Osteoblast (primary cell): ENCODE data around the gene VTN. TPM values are rescaled to one million over a fixed set of nuclear protein-coding genes. Genes with fewer than 3 reads are reported as not detected.

Source experiments
- DNase-seq: peaks from one replicate; pipeline ENCODE4 v3.0.0; 2011; ENCODE audit warnings: low spot score, mixed read lengths; ENCODE audit not compliant: insufficient read length; ENCODE audit errors: missing footprints
- H2AFZ ChIP-seq: 2 replicates; pipeline ENCODE4 v1.6.0; 2011; ENCODE audit warnings: mild to moderate bottlenecking, low read length
- H3K27ac ChIP-seq: 2 replicates; pipeline ENCODE4 v1.5.1; 2011; ENCODE audit warnings: mild to moderate bottlenecking, low read depth, low read length, moderate library complexity
- H3K27me3 ChIP-seq: 2 replicates; pipeline ENCODE4 v1.6.0; 2012; ENCODE audit warnings: mild to moderate bottlenecking, control low read depth, inconsistent platforms, low read length, moderate library complexity; ENCODE audit not compliant: insufficient read depth
- H3K36me3 ChIP-seq: 2 replicates; pipeline ENCODE4 v1.5.1; 2011; ENCODE audit warnings: mild to moderate bottlenecking, low read length, control low read depth, moderate library complexity; ENCODE audit not compliant: insufficient read depth
- H3K4me1 ChIP-seq: 2 replicates; pipeline ENCODE4 v1.5.1; 2011; ENCODE audit warnings: mild to moderate bottlenecking, low read length, control low read depth, moderate library complexity; ENCODE audit not compliant: insufficient read depth
- H3K4me2 ChIP-seq: 2 replicates; pipeline ENCODE4 v1.6.0; 2011; ENCODE audit warnings: mild to moderate bottlenecking, low read length; ENCODE audit not compliant: insufficient read depth
- H3K4me3 ChIP-seq: fragments of 200-600 bp; sonication (generic); 3 replicates; pipeline ENCODE4 v1.5.1; 2012; ENCODE audit warnings: mild to moderate bottlenecking, low read length, inconsistent platforms; ENCODE audit not compliant: insufficient read depth
- H3K79me2 ChIP-seq: 2 replicates; pipeline ENCODE4 v1.6.0; 2012; ENCODE audit warnings: mild to moderate bottlenecking, low read length, control low read depth, inconsistent platforms; ENCODE audit not compliant: insufficient read depth
- H3K9me3 ChIP-seq: 2 replicates; pipeline ENCODE4 v1.5.1; 2011; ENCODE audit warnings: low read depth, low read length, control low read depth
- H4K20me1 ChIP-seq: 2 replicates; pipeline ENCODE4 v1.6.0; 2012; ENCODE audit warnings: mild to moderate bottlenecking, low read length, control low read depth; ENCODE audit not compliant: insufficient read depth
- CTCF ChIP-seq: IDR thresholded peaks from 2 replicates; pipeline ENCODE4 v1.5.1; 2011; ENCODE audit warnings: mild to moderate bottlenecking, low read depth, low read length, moderate library complexity; ENCODE audit errors: extremely low read depth
- total RNA-seq: library from RNA; depleted of rRNA; stranded (reverse); fragments of >200 nt; gene quantifications from 2 replicates; pipeline ENCODE4 v1.2.3, GENCODE V29; 2012

The VTN gene
- total RNA-seq, 1 donor: not detected

GRCh38 chr17:28317966-28318758 lies 51.9 kb downstream of the VTN start:
- H3K4me3 ChIP-seq: peak overlapping the region; percentile 86
- no peaks in the 10 kb centered on the region for H3K9me3 ChIP-seq
- H3K27me3 ChIP-seq: no peaks in the 10 kb centered on the region
- no peaks in the 10 kb centered on the region for H4K20me1 ChIP-seq
- TF ChIP-seq CTCF: no peak
- H3K36me3 ChIP-seq: no peaks in the 10 kb centered on the region
- no peak overlapping the region for H3K27ac ChIP-seq
- peak overlapping the region; percentile 98 for H3K4me2 ChIP-seq
- H3K4me1 ChIP-seq: peaks cover 23% of the 10 kb centered on the region
- H2AFZ ChIP-seq: peak overlapping the region; percentile 96
- no peak for DNase-seq
- peaks cover 16% of the 10 kb centered on the region for H3K79me2 ChIP-seq

Other genes starting within 250 kb of the VTN start
- gene TMEM97, start 51.1 kb downstream of the VTN start, total RNA-seq: 20.6 TPM in 2 replicates
- 59.4 and 59.8 TPM in 2 replicates for gene IFT20, start 34.8 kb downstream of the VTN start, total RNA-seq
- gene TNFAIP1, start 34.5 kb downstream of the VTN start, total RNA-seq: 31.8 and 33.3 TPM in 2 replicates
- gene POLDIP2, start 12.8 kb downstream of the VTN start, total RNA-seq: 82.9 and 84.6 TPM in 2 replicates
- not detected in 2 replicates for gene SEBOX, start 5.1 kb downstream of the VTN start, total RNA-seq
- 5.8 and 5.9 TPM in 2 replicates for gene SARM1, start 1.4 kb upstream of the VTN start, total RNA-seq
- 6.8 and 8.0 TPM in 2 replicates for gene SLC46A1, start 35.9 kb upstream of the VTN start, total RNA-seq
- not detected in 2 replicates for gene SLC13A2, start 103.3 kb upstream of the VTN start, total RNA-seq
- not detected in 2 replicates for gene FOXN1, start 136.0 kb upstream of the VTN start, total RNA-seq
- 23.2 and 25.0 TPM in 2 replicates for gene UNC119, start 182.3 kb upstream of the VTN start, total RNA-seq
- 49.9 and 54.5 TPM in 2 replicates for gene PIGS, start 201.2 kb upstream of the VTN start, total RNA-seq
- gene ALDOC, start 206.6 kb upstream of the VTN start, total RNA-seq: 9.4 and 17.0 TPM in 2 replicates
- gene SPAG5, start 228.7 kb upstream of the VTN start, total RNA-seq: 4.3 and 6.2 TPM in 2 replicates
- gene RSKR, start 243.9 kb upstream of the VTN start, total RNA-seq: 4.1 and 4.3 TPM in 2 replicates